Peyer's patch (tissue), 4 donors: ENCODE data around the gene ASXL1.
A peak's percentile ranks its signal among the peaks of the same experiment; 100 is the strongest.

Source experiments
- CTCF ChIP-seq, 6 experiments: fragments of 450-650 bp in 4 of 6; fragments of 200-600 bp in 2 of 6; sonication (generic) in 1 of 6; IDR thresholded peaks; one replicate each; pipeline ENCODE4 v1.5.1; 2017 to 2019; ENCODE audit warnings: antibody characterized with exemption in 6 of 6, mild to moderate bottlenecking in 3 of 6, moderate library complexity in 1 of 6
- POLR2A ChIP-seq, 2 donors: fragments of 450-650 bp; IDR thresholded peaks; one replicate each; pipeline ENCODE4 v1.5.1; 2017; ENCODE audit warnings: antibody characterized with exemption in 2 of 2, mild to moderate bottlenecking in 2 of 2, moderate library complexity in 2 of 2

GRCh38 chr20:32477594-32478512 is 119.7 kb downstream of the ASXL1 start:
- no peak for TF ChIP-seq CTCF (IDR thresholded peaks at IDR 0.05)
- peak in 1 of 2 donors; percentile 27 for TF ChIP-seq POLR2A (IDR thresholded peaks at IDR 0.05)
